Effector CD8-positive, alpha-beta T cell (primary cell): ENCODE measurements around the gene SMAGP.
"Not testable (repeated sequence)": the region's sequence is repeated elsewhere in the genome, so short reads cannot be mapped to it uniquely, and the experiment has no call there.

Experiments
- DNase-seq: peaks from one replicate; lab custom pipeline; 2025; lab: John Stamatoyannopoulos, UW
- total RNA-seq, 4 experiments: gene quantifications; one replicate each; lab custom pipeline; 2026; lab: John Stamatoyannopoulos, UW

The SMAGP gene
- 2.5 to 8.9 (median 4.8) reads per million in 4 experiments for total RNA-seq

GRCh38 chr12:51270067-51270950 lies at the start of gene SMAGP:
SMAGP (minus strand) TSS chr12:51270415; CDS start chr12:51269278, 1,137 bp downstream.
- peak; percentile 28 for DNase-seq

DNA sequence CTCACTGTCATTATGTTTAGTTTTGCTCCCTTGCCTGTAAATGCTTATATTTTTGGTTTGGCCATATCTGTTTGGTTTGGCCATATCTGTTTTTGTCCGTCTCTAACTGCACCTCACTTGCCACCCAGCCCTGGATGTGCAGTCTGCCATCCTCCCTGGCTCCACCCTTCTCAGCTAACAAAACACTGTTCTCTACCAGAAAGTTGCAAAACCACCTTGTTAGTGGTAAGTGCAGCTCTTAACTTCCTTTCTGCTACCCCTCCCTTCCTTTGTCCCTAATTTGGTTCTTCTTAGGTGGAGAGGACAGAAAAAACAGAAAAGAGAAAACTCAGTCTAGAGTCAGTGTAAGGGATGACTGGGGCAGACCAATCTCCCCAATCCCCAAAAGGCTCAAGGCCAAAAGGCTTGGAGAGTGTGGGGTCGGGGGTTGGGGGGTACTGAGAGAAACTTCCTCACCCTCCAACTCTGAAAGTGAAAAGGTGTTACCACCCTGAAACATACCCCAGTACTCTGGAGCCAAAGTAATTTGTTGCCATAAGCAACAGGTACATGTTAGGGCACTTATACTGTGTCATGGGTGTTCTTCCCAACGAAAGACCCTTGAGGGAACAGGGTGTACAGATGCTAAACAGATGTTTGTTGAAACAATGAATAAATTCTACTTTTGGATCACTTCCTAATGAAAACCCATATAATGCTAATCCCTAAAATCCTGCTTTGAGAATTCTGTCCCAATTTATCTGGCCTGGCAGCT lies 48.8 kb upstream of the SMAGP start:
- no peak for DNase-seq

GRCh38 chr12:51318057-51318806 lies 48.0 kb upstream of the SMAGP start:
- DNase-seq, result not testable (repeated sequence)

DNA sequence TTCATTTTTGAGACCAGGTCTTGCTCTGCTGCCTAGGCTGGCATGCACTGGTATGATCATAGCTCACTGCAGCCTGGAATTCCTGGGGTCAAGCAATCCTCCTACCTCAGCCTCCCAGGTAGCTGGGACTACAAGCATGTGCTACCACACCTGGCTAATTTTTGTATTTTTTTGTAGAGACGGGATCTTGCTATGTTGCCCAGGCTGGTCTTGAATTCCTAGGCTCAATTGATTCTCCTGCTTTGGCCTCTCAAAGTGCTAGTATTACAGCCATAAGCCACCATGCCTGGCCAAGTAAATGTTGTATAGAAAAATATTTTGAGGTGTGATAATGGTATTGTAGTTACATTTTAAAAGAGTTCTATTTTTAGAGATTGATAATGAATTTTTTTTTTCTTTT lies 41.2 kb upstream of the SMAGP start:
- DNase-seq, result no peak

DNA sequence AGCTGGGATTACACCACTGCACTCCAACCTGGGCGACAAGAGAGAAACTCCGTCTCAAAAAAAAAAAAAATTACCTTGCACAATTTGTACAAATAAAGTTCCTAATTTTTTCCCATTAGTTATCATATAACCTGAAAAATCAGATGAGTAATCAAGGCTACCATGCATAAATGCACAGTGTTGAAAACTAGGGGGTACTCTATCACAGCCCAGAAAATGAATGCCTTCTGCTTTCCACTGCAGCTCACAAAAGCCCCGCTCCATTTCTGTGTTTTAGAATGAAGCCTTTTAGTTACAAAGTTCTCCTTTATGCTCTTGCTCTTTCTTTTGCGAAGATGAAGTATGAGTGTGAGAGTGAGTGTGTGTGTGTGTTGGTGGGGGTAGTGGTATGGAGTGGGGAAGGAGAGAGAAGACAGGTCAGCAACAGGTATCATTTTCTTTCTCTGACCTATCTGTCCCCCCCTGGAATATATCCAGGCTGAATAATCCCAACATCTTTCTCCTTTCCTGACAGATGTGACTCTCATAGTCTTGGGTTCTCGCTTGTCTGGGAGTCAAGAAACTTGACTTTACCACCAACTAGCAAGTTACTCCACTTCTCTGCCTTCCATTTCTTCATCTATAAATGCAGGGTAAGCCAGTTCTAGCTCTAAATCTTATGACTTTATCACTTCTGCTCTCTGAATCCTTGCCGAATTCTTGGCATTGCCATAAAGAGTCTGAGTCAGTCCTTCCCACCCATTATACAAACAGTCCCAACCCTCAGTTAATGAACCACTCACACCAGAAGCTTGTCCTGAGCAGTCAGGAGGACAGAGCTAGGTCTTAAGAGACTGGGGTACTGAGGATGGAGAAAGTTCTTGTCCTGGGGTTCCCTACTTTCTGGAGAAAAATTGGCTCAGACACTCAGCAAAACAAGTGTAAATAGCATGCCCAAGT lies 37.7 kb upstream of the SMAGP start:
- no peak for DNase-seq

DNA sequence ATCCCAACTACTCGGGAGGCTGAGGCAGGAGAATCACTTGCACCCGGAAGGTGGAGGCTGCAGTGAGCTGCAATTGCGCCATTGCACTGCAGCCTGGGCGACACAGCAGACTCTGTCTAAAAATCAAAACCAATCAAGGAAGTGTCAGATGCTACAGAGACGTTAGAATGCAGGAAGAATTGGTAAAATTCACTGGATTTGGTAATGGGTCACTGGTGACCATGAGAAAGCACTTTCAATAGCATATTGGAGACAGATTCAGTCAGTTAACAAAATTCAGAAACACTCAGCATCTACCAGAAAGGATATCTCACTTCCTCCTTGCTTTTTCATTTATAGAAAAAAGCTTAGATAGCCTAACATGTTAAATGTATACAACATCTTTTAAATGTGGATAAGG lies 36.3 kb upstream of the SMAGP start:
- DNase-seq, result no peak

DNA sequence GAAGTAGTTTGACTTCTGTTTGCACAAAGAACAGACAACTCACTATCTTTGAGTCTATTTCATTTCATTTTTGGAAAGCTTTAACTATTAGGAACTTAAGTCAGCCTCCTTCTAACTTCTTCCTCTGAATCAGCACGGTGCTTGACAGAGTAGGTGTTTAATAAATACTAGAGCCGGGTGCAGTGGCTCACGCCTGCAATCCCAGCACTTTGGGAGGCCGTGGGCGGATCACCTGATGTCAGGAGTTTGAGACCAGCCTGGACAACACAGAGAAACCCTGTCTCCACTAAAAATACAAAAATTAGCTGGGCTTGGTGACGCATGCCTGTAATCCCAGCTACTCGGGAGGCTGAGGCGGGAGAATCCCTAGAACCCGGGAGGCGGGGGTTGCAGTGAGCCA lies 30.6 kb upstream of the SMAGP start:
- DNase-seq, result not testable (repeated sequence)

GRCh38 chr12:51295651-51296050 lies 25.4 kb upstream of the SMAGP start:
- no peak for DNase-seq

GRCh38 chr12:51294097-51294496 lies 23.9 kb upstream of the SMAGP start:
- not testable (repeated sequence) for DNase-seq

GRCh38 chr12:51293696-51294095 lies 23.5 kb upstream of the SMAGP start:
- DNase-seq, result no peak

DNA sequence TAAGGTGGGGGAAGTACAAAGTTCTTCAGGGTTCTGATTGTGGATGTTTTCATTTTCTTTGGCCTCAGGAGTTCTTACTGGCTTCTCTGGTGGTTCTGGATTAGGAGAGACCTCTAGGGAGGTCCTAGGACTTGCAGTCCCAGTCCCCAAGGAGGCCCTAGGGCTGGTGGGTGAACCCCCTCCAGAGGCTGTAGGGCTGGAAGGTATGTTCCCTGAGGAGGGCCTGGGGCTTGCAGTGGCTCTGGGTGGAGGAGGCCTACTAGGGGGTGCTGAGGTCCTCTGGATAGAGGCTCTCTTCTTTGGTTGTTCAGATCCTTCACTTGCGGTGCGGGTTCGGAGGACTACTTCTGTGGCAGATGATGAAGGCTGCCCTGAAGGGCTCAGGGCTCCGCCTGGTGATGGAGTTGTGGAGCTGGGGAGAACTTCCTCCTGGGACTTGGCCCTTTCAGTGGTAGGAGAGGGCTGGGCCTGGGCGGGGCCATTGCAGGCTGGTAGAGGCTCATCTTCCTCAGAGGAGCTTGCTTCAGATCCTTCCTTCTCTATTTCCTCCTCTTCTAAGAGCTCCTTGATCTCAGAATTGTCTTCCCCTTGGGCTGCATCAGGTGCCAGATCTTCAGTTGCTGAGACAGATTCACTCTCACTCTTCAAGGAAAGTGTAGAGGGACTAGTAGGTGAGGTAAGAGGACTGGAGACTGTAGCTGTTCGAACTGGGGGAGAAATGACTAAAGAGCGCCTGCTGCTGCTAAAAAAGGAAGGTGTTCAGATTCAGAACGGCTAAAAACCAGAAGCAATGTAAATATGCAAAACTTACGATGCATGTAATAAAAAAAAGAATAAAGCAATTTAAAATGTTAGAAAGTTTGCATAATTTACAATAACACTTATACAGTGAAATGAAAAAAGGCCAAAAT lies 21.6 kb upstream of the SMAGP start:
- not testable (repeated sequence) for DNase-seq

- no peak for DNase-seq
These were observed 15.6 kb upstream of the SMAGP start for GRCh38 chr12:51285843-51286242.

- DNase-seq, result no peak
These were observed 11.1 kb upstream of the SMAGP start for GRCh38 chr12:51281202-51281924.

- DNase-seq, result no peak
These were observed 4.9 kb upstream of the SMAGP start for GRCh38 chr12:51275088-51275487.

DNA sequence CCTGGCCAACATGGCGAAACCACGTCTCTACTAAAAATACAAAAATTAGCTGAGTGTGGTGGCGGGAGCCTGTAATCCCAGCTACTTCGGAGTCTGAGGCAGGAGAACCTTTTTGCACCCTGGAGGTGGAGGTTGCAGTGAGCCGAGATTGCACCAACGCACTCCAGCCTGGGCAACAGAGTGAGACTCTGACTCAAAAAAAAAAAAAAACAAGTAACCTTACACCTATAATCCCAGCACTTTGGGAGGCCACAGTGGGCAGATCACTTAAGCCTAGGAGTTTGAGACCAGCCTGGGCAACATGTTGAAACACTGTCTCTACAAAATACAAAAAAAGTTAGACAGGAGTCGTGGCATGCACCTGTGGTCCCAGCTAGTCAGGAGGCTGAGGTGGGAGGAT lies 2.6 kb upstream of the SMAGP start:
- DNase-seq, result not testable (repeated sequence)

DNA sequence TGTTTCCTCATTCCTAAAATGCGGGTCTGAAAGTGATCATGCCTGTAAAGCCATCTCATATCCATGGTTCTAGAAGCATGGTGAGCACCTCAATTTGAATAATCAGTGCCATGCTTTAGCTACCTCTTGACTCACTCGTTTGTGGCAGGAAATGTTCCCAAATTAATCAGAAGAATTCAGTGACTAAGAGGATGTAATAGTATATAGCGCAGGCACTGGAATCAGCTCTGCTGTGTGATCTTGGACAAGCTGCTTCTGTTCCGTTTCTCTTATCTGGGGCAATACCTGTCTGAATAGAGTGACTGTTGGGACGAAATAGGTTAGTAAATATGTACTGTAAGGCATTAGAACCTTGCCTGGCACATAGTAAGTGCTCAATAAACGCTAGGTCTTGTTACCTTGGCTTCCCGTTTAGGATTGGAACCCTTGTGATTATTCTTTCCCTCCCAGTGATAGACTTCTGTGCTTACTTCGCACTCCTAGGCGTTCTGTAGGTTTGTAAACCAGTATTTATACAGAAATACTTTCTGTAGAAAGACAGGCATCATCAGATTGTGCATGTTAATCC lies 820 bp upstream of the SMAGP start:
- no peak for DNase-seq

DNA sequence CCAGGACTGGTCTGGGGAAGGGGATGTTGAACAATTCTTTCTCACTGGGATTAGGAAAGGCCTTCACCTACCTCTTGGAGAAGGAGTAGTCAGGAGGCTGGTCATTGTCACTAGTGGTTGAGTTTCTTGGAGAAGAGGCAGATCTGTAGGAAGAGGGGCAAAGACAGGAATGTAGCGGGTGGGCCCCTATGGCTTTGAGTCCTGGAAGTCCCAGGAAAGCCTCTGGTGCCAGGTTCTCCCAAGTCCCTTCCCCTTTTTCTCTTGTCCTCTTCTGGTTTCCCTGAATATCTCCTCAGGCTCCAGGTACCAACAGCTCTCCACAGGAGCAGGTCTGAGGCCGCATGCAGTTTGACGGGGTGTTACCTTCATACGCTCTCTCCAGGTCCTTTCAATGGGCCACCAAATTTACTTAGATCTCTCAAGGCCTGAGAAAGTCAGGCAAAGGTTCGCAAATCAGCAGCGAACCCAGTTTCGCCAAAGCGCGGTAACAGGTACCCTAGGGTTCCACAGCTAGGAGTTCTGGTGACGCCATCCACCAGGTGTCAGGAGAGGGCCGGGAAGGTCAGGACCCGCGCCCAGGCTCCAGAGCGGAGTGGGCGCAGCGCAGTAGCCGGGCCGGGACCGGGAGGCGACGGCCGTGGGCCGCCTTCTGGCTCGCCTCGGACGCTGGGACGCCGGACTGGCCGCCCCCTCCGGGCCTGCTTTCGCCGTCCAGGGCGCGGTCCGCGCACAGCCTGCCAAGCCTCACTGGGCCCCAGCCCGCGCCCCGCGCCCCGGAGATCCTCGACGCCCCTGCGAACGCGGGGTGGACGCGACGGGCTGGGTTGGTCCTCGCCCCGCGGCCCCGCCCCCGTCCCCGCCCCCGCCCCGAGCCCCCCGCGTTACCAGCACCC lies 795 bp downstream of the SMAGP start:
- peak; percentile 43 for DNase-seq

DNA sequence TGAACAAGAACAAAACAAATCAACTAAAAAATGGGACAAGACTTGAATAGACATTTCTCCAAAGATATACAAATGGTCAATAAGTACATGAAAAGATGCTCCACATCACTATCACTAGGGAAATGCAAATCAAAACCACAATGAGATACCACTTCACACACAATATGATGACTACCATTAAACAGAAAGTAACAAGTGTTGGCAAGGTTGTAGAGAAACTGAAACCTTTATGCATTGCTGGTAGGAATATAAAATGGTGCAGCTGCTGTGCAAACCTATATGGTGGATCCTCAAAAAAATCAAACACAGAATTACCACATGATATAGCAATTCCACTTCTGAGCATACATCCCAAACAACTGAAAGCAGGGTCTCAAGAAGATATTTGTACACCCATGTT lies 5.2 kb downstream of the SMAGP start:
- DNase-seq, result no peak
